HG03565 (cell line): Measurements from ENCODE around the gene MZT2A.
"Not testable (repeated sequence)": the region's sequence is repeated elsewhere in the genome, so short reads cannot be mapped to it uniquely, and the experiment has no call there.

Source experiments
- ATAC-seq: cut with Tn5 transposase; IDR thresholded peaks from one replicate; pipeline ENCODE4 v1.9.1; 2021; ENCODE audit warnings: mild to moderate bottlenecking, moderate library complexity; ENCODE audit not compliant: unreplicated experiment

MZT2A gene

GRCh38 chr2:131520526-131520925, 28.3 kb upstream of the MZT2A start:
- ATAC-seq: no peak

- not testable (repeated sequence) for ATAC-seq
These were observed 27.8 kb upstream of the MZT2A start for GRCh38 chr2:131519871-131520470.

- no peak for ATAC-seq
These were observed 27.3 kb upstream of the MZT2A start for GRCh38 chr2:131519466-131519865.

GRCh38 chr2:131518531-131518930, 26.3 kb upstream of the MZT2A start:
- ATAC-seq: not testable (repeated sequence)

- ATAC-seq: not testable (repeated sequence)
These were observed 25.7 kb upstream of the MZT2A start for GRCh38 chr2:131517856-131518255.

GRCh38 chr2:131517106-131517831, 25.1 kb upstream of the MZT2A start:
- no peak for ATAC-seq

- ATAC-seq: not testable (repeated sequence)
These were observed 24.4 kb upstream of the MZT2A start for GRCh38 chr2:131516621-131517020.

GRCh38 chr2:131516011-131516410, 23.8 kb upstream of the MZT2A start:
- ATAC-seq: no peak

GRCh38 chr2:131515235-131515634, 23.0 kb upstream of the MZT2A start:
- ATAC-seq: not testable (repeated sequence)

GRCh38 chr2:131514408-131515166, 22.4 kb upstream of the MZT2A start:
- ATAC-seq: peak; percentile 71

GRCh38 chr2:131511969-131512870, 20.0 kb upstream of the MZT2A start:
- not testable (repeated sequence) for ATAC-seq

GRCh38 chr2:131511291-131511968, 19.2 kb upstream of the MZT2A start:
- not testable (repeated sequence) for ATAC-seq

- no peak for ATAC-seq
These were observed 17.4 kb upstream of the MZT2A start for GRCh38 chr2:131509615-131510014.

GRCh38 chr2:131504082-131504750, 12.0 kb upstream of the MZT2A start:
- ATAC-seq: not testable (repeated sequence)

GRCh38 chr2:131503587-131503986, 11.4 kb upstream of the MZT2A start:
- not testable (repeated sequence) for ATAC-seq

- peak; percentile 97 for ATAC-seq
These were observed 6.2 kb upstream of the MZT2A start for GRCh38 chr2:131498321-131498973.

- not testable (repeated sequence) for ATAC-seq
These were observed 3.3 kb upstream of the MZT2A start for GRCh38 chr2:131495506-131495905.

- peak; percentile 8 for ATAC-seq
These were observed 1.2 kb upstream of the MZT2A start for GRCh38 chr2:131493199-131493968.
